ENCODE measurements around the gene CABYR.
"Not testable (repeated sequence)": the region's sequence is repeated elsewhere in the genome, so short reads cannot be mapped to it uniquely, and the experiment has no call there.

CABYR gene

GRCh38 chr18:24130494-24130893 is 8.4 kb upstream of the CABYR start:
- DNase-seq = no peak

GRCh38 chr18:24136967-24137373 is 1.9 kb upstream of the CABYR start:
- DNase-seq = no peak

GRCh38 chr18:24138409-24138788 is 463 bp upstream of the CABYR start:
- DNase-seq = no peak

GRCh38 chr18:24140697-24141096 is 1.8 kb downstream of the CABYR start:
- no peak for DNase-seq

- DNase-seq = no peak
Observed at GRCh38 chr18:24142376-24142775, 3.5 kb downstream of the CABYR start.

GRCh38 chr18:24149591-24149990 is 10.7 kb downstream of the CABYR start:
- not testable (repeated sequence) for DNase-seq

GRCh38 chr18:24153397-24153796 is 14.5 kb downstream of the CABYR start:
- no peak for DNase-seq

GRCh38 chr18:24157855-24158254 is 19.0 kb downstream of the CABYR start:
- DNase-seq = no peak

- no peak for DNase-seq
Observed at GRCh38 chr18:24160086-24160485, 21.2 kb downstream of the CABYR start.

GRCh38 chr18:24161304-24161703 is 22.4 kb downstream of the CABYR start:
- no peak for DNase-seq

- DNase-seq = no peak
Observed at GRCh38 chr18:24168496-24168895, 29.6 kb downstream of the CABYR start.

- no peak for DNase-seq
Observed at GRCh38 chr18:24170360-24170759, 31.5 kb downstream of the CABYR start.

- no peak for DNase-seq
Observed at GRCh38 chr18:24173997-24174396, 35.1 kb downstream of the CABYR start.

- no peak for DNase-seq
Observed at GRCh38 chr18:24176727-24177416, 38.0 kb downstream of the CABYR start.

GRCh38 chr18:24177499-24178133 is 38.8 kb downstream of the CABYR start:
- DNase-seq = no peak

- DNase-seq = no peak
Observed at GRCh38 chr18:24180048-24180447, 41.2 kb downstream of the CABYR start.

- DNase-seq = no peak
Observed at GRCh38 chr18:24181806-24182205, 42.9 kb downstream of the CABYR start.

- no peak for DNase-seq
Observed at GRCh38 chr18:24185805-24186204, 46.9 kb downstream of the CABYR start.

GRCh38 chr18:24187049-24187448 is 48.2 kb downstream of the CABYR start:
- DNase-seq = no peak

- no peak for DNase-seq
Observed at GRCh38 chr18:24187689-24188088, 48.8 kb downstream of the CABYR start.

- DNase-seq = no peak
Observed at GRCh38 chr18:24188120-24188519, 49.3 kb downstream of the CABYR start.

- DNase-seq = no peak
Observed at GRCh38 chr18:24189007-24189528, 50.2 kb downstream of the CABYR start.

- DNase-seq = no peak
Observed at GRCh38 chr18:24189664-24190346, 50.9 kb downstream of the CABYR start.

GRCh38 chr18:24190590-24190989 is 51.7 kb downstream of the CABYR start:
- no peak for DNase-seq

All from DMS79 treated with DMSO at 0.1 percent for 48 hours (cell line).